Measurements from ENCODE around the gene MED12L. TPM values are rescaled to one million over a fixed set of nuclear protein-coding genes. Genes with fewer than 3 reads are reported as not detected.

Gene MED12L
- total RNA-seq, 4 donors from 2014 or later: 1.6 to 23.7 (median 4.0) TPM

DNA sequence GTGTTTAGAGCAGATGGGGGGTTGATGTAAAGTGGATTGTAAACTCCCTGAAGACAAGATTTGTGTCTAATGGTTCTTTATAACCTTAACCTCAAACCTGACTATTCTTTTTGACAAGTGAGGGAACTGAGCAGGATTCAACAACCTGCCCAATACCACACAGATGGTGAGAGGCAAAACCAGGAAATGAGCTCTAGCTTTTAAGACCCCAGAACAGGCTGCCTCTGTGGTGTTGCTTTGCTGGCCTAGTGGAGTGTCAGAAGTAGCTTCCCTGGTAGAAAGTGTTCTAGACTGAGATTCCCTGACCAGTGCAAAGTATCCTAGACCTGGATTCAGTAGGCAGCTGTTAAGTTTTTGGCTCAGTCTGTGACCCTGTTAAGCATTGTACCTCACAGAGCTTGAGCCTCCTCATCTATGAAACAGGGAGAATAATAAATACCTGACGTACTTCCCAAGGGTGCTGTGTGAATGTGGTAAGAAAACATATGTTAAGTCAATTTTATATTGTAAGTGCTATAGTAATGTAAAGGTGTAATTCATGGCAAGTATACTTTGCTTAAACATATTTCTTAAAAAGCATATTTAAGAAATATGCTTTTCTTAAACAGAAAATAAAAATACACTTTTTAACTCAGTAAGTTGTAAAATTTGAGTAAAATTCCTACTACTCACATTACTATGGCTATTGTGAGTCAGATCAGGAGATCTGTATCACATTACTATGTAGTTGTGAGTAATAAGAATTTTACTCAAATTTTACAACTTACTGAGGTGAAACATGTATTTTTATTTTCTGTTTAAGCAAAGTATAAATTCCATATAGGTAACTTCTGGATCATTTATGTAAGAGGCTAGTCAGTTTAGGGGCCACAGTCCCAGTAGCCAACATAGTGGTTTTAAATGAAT, 222.4 kb downstream of the MED12L start:
- Histone ChIP-seq H3K36me3 (no peaks in the 10 kb centered on the region), H3K4me1 (peaks cover 0 to 7% of the 10 kb centered on the region in 2 donors), H3K9me3 (no peaks in the 10 kb centered on the region), H3K27me3 (no peaks in the 10 kb centered on the region), H3K4me3 (replicated peaks in 1 of 3) (no peak overlapping the region), H3K27ac (no peak overlapping the region)
- TF ChIP-seq, protein P1, sequence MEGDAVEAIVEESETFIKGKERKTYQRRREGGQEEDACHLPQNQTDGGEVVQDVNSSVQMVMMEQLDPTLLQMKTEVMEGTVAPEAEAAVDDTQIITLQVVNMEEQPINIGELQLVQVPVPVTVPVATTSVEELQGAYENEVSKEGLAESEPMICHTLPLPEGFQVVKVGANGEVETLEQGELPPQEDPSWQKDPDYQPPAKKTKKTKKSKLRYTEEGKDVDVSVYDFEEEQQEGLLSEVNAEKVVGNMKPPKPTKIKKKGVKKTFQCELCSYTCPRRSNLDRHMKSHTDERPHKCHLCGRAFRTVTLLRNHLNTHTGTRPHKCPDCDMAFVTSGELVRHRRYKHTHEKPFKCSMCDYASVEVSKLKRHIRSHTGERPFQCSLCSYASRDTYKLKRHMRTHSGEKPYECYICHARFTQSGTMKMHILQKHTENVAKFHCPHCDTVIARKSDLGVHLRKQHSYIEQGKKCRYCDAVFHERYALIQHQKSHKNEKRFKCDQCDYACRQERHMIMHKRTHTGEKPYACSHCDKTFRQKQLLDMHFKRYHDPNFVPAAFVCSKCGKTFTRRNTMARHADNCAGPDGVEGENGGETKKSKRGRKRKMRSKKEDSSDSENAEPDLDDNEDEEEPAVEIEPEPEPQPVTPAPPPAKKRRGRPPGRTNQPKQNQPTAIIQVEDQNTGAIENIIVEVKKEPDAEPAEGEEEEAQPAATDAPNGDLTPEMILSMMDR (IDR thresholded peaks at IDR 0.05): no peak
- TF ChIP-seq POLR2A (IDR thresholded peaks at IDR 0.05): no peak
- intact Hi-C loops (cut with DNase I): no loop called here
- WGBS, 2 donors: 89 to 96% methylated on average over 1 of the region's 1 CpG
- no peak for DNase-seq

DNA sequence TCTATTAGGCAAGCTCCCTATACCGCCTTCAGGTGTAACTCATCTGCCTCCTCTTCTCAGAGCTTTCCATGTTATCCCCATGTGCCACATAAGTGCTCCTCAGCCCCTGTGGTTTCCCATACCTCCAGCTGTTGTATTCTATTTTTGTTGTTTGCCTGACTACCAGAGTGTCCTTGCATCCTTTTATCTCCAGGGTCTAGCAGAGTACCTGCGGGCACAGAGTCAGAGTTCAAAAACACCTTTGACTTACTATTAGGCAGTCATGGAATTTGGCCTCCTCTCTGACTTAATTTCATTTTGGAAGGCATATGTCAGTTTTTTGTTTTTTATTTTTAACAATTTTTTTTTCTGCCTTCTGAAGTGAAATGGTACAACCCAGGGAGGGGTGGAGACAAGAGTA, 224.1 kb downstream of the MED12L start:
- Histone ChIP-seq H3K36me3 (no peaks in the 10 kb centered on the region), H3K27me3 (no peaks in the 10 kb centered on the region), H3K27ac (no peak overlapping the region), H3K4me3 (replicated peaks in 1 of 3) (no peak overlapping the region), H3K9me3 (no peaks in the 10 kb centered on the region), H3K4me1 (peaks cover 0 to 7% of the 10 kb centered on the region in 2 donors)
- DNase-seq: no peak
- intact Hi-C loops (cut with DNase I): no loop called here
- WGBS, 2 donors: 94 to 98% methylated on average over 2 of the region's 2 CpGs
- TF ChIP-seq POLR2A (IDR thresholded peaks at IDR 0.05): no peak
- TF ChIP-seq, protein P1 (IDR thresholded peaks at IDR 0.05): no peak

DNA sequence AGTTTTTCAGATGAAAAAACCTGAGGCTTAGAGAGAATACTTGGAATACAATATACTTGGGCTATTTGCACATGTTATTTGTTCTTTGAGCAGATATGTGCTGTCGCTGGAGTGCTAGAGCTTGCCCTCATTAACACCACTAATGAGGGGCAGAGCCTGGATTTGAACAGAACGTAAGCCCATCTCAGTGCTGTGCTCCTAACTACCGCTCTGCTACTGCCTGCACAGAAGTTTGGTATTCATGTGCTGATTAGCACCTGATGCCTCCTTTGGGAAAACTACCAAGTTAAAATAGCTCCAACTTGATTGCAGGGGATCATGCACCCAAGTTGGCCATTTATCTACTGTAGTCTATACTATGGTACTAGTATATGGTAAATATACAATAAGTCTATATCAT, 227.5 kb downstream of the MED12L start:
- no peak for DNase-seq
- no peaks in the 10 kb centered on the region for H3K4me1 ChIP-seq
- intact Hi-C loops (cut with DNase I): no loop called here
- no peaks in the 10 kb centered on the region for H3K9me3 ChIP-seq
- H3K27me3 ChIP-seq: no peaks in the 10 kb centered on the region
- H3K27ac ChIP-seq: no peak overlapping the region
- no peak overlapping the region for H3K4me3 ChIP-seq (replicated peaks in 1 of 3)
- no peak for TF ChIP-seq POLR2A (IDR thresholded peaks at IDR 0.05)
- TF ChIP-seq, protein P1 (IDR thresholded peaks at IDR 0.05): no peak
- H3K36me3 ChIP-seq: no peaks in the 10 kb centered on the region
- 88 to 93% methylated on average over 3 of the region's 3 CpGs for WGBS, 2 donors

- no peaks in the 10 kb centered on the region for H3K4me1 ChIP-seq
- H3K9me3 ChIP-seq: no peaks in the 10 kb centered on the region
- no peaks in the 10 kb centered on the region for H3K27me3 ChIP-seq
- H3K27ac ChIP-seq: no peak overlapping the region
- DNase-seq: no peak
- 96 to 97% methylated on average over 2 of the region's 2 CpGs for WGBS, 2 donors
- H3K36me3 ChIP-seq: no peaks in the 10 kb centered on the region
- TF ChIP-seq, protein P1 (IDR thresholded peaks at IDR 0.05): no peak
- TF ChIP-seq POLR2A (IDR thresholded peaks at IDR 0.05): no peak
- H3K4me3 ChIP-seq (replicated peaks in 1 of 3): no peak overlapping the region
- intact Hi-C loops (cut with DNase I): no loop called here
These were observed 228.7 kb downstream of the MED12L start for GRCh38 chr3:151314137-151314536.

DNA sequence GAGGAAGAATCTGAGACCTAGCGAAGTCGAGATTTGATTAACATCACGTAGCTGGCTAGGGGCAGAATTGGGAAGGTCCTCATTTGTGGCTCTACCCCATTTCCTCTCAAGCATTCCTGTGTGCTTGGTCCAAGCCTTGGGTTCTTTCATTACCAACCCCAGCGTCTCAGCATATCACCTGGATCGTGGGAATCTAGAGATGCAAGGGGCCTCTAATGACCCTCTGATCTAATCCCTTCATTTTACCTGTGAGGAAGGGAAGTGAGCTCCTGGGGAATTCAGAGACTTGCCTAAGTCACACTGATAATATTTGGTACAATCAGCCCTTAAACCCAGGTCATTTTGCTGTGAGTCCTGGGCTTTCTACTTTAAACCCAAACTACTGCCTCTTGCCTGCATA, 229.1 kb downstream of the MED12L start:
- DNase-seq: no peak
- Histone ChIP-seq H3K27ac (no peak overlapping the region), H3K36me3 (no peaks in the 10 kb centered on the region), H3K9me3 (no peaks in the 10 kb centered on the region), H3K4me1 (no peaks in the 10 kb centered on the region), H3K27me3 (no peaks in the 10 kb centered on the region), H3K4me3 (replicated peaks in 1 of 3) (no peak overlapping the region)
- intact Hi-C loops (cut with DNase I): no loop called here
- 90 to 98% methylated on average over 5 of the region's 5 CpGs for WGBS, 2 donors
- TF ChIP-seq, protein P1 (IDR thresholded peaks at IDR 0.05): no peak
- no peak for TF ChIP-seq POLR2A (IDR thresholded peaks at IDR 0.05)

All from thyroid gland (tissue), 4 donors.